NCI-H1930 (cell line): ENCODE measurements around the gene COLEC12.

Experiments used
- DNase-seq, 2 experiments: peaks; one replicate each; lab custom pipeline; 2025; lab: John Stamatoyannopoulos, UW

The COLEC12 gene

DNA sequence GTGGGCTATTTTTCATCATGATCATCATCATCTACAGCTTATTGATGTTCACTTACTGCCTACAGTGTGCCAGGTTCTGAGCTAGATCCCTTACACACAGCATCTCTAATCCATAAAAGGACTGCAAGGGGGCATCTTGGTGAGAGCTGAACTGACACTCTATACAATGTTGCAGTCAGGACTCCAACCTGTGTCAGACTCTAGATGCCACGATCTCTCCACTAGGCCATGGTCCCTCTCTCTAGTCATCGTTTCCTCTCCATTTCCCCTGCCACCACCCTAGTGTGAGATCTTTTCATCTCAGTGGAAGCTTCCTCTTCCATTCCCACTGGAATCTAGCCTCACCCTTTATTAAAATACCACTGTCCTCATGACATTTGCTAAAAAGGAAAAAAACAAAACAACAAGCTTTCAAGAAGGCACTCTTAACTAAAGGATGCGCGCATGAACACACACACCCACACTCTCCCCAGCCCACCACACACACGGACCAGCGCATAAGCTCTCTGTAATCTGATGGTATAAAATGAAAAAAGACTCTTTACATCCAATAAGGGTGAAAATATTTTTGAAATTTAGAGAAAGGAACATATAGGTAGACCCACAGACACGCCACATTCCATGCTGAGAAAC lies 139.3 kb downstream of the COLEC12 start:
- DNase-seq, result no peak

DNA sequence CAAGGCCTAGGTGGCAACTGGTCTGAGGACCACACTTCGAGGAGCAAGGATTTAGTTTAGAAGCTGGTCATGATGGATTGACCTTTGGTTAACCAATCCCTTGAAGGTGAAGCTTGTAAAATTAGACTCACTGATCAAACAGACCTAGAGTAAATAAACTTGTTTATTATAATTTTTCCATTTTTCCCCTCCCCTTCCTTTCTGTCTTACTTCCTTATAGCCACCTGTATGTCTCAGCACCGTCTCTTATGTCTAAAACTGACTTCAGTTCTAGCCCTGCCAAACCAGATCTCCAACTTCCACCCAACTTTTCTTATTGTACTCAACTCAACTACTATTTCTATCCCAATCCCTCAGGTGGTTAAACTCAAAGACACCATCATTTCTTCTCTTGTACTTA lies 139.8 kb downstream of the COLEC12 start:
- DNase-seq, result no peak

DNA sequence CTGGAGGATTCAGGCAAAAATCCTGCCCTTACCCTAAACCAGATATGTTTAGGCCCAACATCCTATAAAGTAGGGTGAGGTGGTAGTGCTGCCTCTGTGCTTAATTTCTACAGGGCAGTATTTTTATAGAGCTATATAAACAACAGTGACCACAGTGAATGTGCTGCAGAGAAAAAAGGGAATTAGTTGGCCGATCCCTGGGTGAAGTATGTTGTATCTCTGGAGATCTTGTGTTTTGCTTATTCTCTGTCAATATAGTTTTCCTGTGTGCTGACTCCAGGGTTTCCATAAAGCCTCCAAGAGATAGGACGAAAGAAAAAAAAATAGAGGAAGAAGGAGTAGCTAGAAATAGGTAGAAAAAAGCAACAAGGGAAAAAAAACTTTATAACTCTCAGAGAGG lies 143.7 kb downstream of the COLEC12 start:
- DNase-seq, result no peak

DNA sequence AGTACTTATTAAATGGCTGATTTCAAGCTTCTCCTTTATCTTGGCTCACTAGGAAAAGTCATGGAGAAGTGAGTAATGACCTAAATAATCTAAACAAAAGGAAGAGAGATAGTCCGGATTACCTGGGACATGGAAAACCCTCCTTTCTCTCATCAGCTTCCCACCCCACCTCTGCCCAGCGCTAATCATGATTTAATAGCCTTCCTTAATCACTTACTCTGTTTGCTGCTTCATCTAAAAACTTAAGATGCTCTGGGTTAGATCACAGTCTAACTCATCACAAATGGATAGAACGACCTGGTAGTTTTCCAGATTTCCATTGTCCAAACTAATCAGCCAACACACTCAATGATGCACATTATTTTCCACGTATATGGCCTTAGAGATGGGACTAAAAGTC lies 144.8 kb downstream of the COLEC12 start:
- DNase-seq, result no peak

DNA sequence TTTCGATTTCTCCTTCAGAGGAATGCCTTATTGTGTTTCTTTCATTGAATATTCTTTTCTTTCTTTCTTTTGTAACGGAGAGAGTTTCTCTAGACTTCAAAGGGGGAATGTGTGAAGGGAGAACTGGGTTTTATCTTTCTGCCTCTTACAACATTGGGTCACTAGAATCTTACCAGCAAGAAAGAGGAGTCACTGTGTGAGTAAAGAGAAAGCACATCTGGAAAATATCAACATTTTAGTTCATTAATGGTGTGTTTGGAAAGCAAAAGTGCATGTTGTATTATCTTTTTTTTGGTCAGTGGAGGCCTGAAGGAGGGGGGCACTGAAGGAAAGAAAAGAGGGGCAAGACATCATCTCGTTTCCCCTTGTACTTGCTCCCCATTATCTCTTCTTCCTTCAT lies 146.0 kb downstream of the COLEC12 start:
- DNase-seq, result no peak

DNA sequence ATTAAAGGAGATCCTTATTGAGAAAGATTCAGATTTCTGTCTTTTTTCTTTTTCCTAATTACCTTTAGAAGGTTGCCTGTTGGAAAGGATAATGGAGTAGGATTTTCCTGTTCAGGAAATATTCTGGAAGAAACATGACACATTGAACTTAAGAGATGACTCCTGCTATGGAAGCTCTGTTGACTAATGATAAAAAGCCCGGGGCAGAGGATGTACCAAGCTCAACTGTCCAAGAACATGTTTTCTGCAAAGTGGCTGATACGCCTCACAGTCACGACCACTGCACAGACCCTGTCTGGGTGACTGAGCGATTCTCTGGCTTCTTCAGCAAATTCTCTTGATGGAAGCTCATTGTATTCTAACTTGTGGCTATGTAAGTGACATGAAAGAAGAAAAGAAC lies 146.5 kb downstream of the COLEC12 start:
- DNase-seq, result no peak

DNA sequence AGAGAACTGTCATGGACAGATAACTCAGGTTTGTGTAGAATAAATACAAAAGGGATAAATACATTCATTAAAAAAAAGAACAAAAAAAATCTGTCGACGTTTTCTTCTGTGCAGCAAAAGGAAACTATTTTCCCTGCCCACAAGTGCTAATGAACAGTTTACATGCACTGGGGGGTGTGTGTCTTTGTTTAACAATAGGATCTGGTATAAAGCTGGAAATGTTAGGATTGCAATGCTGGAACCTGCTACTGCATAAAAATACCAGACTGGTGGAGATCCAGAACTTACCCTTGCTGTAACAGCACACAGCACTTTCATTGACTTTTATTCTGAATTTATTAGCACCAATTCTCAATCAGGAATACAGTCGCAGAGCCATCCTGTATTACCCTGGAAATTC lies 148.1 kb downstream of the COLEC12 start:
- no peak for DNase-seq

DNA sequence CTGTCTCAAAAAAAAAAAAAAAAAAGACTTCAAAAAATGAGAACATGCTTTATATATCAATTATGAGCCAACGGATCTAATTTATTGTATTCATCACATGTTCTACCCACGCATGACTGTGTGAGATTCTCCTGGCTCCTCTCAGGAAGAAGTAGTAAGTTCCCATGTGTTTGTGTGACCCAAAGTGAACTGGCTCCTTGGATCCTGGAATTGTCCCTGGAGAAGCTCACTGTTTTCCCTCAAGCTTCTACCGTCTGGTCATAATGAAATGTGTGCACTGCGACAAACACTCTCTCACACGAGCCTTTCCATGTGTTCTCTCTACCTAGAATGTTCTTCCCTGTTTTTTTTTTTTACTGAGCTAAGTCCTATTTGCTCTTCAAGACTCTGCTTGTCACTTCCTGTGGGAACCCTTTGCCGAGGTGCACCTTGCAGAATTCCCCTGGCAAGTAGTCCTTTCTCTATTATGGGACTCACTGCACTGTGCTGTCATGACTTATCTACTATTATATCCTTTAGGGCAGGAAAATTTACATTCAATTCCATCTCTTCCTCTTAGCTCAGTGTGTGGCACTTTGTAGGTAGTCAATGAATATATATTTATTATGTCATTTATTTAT lies 149.4 kb downstream of the COLEC12 start:
- no peak for DNase-seq

DNA sequence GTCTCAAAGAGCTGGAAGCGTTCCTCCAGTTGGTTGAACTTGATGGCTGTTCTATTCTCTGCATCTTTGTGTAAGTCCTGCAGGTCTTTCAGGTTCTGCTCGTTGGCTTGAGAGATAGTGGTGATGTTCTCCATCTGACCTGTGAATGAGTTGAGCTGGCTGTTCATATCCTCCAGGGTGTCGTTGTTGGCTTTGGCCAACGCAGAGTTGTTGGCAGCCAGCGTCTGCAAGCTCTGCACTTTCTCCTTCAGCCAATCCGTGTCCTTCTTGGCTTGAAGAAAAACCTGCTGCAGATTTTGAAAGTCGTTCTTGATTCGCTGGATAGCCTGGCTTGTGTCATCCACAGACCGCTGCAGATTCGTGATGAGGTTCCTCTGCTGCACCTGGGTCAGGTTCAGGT lies 153.9 kb downstream of the COLEC12 start:
- DNase-seq, result no peak

DNA sequence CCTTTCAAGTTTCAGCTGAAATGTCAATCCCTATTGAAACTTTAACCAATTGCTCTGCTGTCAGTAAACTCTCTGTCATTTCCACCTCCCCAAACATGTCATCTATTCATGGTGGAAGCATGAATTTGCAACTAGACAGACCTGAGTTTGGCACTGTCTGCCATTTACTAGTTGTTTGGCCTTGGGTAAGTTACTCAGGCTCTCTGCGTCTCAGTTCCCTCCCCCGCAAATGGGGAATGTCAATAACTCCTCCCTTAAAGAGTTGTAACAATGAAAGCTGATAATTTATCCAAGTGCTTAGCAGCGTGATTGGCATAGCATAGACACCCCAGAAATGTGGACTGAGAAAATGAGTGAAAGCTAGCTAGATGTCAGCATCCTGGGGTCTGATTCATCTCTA lies 159.4 kb downstream of the COLEC12 start:
- no peak for DNase-seq

DNA sequence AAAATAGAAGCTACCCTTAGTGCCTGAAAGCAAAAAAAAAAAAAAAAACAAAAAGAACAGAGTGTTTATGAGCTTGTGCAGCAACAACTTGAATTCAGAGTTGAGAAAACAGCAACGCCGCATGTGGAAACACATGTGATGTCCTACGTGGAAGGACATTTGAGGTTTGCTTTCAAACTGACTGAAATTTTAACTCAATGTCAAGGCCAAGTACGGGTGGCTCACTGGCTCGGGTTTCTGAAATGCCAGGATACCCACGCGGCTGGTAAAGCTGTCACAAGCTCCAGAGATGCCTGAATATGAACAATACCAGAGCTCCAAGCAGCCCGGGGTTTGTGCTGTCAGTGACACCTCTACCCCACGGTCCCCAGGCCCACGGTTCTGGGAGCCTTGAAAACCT lies 160.5 kb downstream of the COLEC12 start:
- no peak for DNase-seq

DNA sequence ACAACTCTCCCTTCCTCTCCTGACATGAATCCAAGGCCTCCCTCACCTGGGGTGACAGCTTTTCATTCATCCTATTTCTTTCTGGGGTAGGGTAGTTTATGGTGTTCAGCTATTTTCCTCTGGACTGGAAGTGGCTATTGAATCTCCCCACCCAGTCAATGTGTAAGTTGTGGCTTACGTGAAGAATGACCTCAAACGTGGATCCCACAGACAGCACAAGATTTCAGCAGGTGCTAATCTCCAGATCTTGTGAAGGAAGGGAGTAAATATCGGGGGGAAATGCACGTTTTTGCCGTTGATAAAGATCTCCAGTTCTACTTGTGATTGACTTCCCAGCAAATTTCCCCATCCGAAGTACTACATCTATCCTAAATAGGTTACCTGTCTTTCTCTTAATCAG lies 161.3 kb downstream of the COLEC12 start:
- no peak for DNase-seq

DNA sequence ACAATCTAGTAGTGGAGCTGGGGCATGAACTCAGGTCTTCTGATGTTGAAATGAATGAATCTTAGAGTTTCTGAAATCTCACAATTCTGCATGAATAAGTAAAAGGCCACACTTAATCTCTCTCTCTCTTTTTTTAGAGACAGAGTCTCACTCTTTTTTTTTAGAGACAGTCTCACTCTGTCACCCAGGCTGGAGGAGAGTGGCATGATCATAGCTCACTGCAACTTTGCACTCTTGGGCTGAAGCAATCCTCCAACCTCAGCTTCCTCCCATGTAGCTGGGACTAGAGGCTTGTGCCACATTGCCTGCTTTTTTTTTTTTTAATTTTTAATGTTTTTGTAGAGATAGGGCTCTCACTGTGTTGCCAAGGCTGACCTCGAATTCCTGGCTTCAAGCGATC lies 163.8 kb downstream of the COLEC12 start:
- DNase-seq, result no peak

DNA sequence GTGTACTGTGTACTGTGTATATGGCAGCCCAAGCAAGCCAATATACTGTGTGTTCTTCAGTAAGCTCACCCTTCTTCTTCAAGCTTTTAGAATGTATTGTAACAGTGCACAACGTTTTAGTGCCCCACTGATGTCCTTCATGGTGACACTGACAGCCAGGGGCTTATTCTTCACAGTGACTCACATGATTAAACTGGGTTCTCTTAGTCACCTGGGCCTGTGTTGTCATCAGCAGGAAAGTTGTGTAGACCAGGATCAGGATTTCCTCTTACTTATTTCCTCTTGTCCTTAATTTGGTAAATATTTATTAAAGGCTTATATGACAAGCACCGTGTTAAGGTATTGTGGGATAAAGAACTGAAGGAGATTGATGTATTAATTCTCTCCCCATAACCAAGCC lies 164.8 kb downstream of the COLEC12 start:
- no peak for DNase-seq

DNA sequence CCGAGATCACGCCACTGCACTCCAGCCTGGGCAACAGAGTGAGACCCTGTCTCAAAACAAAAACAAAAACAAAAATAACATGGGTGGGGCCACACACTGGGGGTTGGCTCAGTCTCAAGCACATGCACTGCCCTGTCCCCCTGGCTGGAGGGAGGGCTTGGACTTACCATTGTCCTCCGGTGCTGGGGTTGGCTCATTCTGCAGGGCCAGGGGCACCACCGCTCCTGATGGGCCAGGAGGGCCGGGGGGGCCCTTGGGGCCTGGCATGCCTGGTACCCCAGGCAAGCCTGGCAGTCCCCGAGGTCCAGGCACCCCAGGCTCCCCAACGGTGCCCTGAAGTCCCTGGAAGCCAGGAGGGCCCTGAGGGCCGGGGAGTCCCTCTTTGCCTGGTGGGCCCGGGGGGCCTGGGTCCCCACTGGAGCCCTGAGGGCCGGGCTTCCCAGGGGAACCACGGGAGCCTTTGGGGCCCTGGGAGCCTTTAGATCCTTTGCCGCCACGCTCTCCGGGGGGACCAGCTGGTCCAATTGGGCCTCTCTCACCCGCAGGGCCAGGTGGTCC lies 165.8 kb downstream of the COLEC12 start:
- no peak for DNase-seq

DNA sequence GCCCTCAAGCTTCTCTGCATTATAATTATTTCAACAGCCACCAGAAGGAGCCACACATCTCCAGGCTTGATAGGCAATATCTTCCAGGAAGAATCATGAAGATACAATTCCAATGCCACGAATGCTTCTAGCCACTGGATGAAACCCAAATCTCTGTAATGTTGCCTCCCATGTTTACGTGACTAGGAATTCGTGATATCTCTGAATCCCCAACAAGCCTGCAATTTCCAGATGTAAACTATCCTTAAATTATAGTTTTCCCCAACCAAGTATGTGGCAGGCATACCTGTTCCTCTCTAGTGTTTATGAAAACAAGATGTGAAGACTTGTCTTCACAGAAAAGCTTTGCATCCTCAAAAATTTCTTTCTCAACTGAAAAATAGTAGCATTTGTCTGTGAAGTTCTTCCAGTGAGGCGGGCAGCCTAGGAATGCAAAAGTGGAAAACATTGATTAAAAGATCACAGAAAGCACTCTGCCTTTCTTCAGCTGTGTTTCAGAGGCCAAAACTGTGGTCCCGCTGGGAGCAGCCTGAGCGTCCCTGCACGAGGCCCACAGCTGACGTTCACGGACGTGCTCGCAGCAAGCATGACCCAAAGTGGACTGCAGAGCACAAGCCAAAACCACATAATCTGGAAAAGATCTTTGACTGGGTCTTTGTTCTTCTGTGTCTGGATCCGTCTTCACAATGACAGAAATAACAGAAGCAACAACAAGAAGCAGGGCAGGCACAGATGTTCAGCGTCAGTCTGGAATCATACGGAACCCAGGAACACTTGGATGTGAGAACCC lies 167.6 kb downstream of the COLEC12 start:
- DNase-seq, result no peak

DNA sequence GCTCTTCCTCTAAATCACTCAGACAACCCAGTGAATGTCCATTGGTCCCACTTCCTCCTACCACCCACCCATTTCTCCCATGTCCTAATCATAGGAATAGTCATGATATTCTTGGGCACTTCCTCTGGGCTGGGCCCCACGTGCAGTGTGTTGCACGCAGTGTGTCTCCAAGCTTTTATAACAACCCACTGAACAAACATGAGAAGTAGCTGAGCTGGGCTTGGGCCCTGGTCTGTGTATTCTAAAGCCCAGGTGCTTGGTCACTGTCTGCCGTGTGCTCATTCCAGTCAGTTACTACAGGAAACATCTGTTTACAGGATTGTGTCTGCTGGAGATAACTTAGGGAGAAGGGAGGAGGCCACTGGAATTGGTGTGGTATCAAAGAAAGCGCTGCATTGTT lies 168.5 kb downstream of the COLEC12 start:
- DNase-seq, result no peak

DNA sequence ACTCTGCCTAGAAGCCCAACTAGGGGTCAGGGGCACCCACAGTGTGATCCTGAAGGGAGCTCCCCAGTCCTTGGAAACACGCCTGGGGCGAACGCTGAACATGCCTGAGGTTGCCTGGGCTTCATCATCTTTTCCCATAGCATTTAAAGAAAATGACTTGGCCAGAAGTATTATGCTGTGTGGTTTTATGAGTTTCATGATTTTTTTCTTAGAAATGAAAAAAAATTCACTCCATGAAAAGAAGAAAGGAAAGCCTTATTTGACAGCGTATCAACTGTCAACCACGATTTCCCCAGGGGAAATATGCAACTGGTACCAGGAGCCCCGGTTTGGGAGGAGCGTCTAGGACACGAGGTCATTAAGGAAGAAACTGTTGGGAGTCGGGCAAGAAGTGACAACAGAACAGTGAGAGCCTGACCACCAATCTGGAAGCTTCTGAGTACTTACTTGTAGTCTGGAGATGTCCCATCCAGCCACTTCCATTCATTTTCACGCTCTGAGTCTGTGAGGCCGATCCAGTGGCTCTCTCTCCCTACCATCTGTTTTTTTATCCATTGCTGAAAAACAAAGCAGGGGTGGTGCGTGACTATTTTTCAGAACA lies 169.2 kb downstream of the COLEC12 start:
- DNase-seq, result no peak

DNA sequence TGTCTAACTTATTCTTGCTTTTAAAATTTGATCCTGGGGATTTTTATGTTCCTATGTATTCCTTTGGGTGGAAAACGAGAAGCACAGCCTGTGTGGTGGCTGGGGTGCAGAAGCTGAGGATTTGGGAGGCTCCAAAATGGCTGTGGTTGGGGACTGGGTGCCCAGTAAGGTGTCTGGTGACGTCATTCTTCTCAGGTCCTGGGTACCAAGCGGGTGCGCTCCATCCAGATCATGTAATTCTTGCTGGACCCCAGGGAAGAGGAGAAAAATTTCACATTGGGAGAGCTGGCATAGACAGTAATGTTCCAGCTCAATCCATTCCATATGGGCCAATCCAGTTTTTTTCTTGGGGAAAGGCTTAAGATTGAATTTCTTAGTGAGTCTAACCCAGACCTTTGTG lies 171.6 kb downstream of the COLEC12 start:
- no peak for DNase-seq

DNA sequence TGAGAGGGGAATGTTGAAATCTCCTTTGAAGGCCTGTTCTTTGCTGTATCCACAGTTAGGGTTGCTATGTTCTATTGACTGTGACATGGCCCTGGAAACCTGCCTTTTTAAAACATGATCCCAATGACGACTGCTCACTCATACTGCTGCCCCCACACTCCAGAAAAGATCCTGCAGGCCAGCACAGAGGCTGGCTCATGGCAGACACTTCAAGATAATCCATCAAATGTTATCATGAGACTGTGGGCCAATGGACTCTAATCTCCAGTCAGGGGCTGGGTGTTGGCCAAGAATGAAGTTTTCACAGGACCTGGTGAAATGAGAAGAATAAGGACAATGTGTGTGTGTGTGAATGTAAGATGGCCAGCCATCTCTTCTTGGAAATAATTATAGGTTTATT lies 173.7 kb downstream of the COLEC12 start:
- DNase-seq, result no peak

DNA sequence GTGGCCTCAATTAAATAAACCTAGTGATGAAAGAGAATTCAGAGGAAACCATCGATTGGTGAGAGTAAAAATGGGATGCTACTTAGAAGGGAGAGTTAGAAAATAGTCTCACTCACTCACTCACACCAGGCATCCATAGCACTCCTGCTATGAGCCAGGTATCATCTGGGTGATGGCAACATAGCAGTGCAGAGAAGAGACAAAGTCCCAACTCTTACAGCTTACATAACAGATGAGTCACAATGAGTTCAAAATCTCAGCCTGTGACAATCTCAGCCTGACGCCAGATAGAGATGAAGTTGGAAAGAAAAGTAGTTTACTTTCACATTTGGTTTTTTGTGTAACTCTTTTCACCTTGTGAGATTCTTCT lies 177.3 kb downstream of the COLEC12 start:
- DNase-seq, result no peak

DNA sequence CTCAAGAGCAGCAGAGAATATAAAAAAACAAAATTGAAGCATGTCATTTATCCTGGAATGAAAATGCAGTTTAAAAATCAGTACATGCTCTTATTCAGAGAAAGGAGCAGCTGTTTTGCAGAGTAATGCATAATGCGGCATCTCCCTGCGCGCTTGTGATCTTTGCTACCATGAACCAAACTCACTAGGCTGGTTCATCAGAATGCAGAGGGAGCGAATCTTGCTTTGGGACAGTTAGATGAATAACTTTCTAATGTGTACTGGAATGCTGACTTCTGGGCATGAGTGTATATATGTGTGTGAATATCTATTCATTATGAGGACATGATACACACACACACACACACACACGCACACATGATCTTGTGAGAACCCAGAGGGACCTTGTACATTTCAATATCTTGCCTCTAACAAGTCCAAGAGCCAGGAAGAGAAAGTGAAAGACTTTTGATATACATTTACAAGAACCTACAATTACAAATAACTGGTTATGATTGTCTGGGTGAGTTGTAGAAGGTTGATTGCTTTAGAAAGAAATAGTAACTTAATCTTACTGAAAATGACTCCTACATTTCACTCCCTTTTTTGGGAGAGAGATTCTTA lies 178.5 kb downstream of the COLEC12 start:
- no peak for DNase-seq
